Calu3 (cell line): Measurements from ENCODE around the gene PLEKHA7. TPM values are rescaled to one million over a fixed set of nuclear protein-coding genes. Genes with fewer than 3 reads are reported as not detected.
"Not testable (repeated sequence)": the region's sequence is repeated elsewhere in the genome, so short reads cannot be mapped to it uniquely, and the experiment has no call there.

Experiments used
- BruUV-seq: library from RNA; stranded (reverse); fragments of 400-500 nt; replicated peaks from 2 replicates; lab custom pipeline; 2021; lab: Mats Ljungman, UMichigan
- CTCF ChIA-PET: fragments of 300-600 bp; sonication (Branson Sonifier 250); formaldehyde crosslinking; loops from one replicate; lab custom pipeline; 2022; ENCODE audit warnings: antibody characterized with exemption; lab: Charles Lee
- DNase-seq: peaks from one replicate; pipeline ENCODE4 v3.0.0; 2022
- H3K27ac Mint-ChIP-seq: one replicate; pipeline ENCODE4 v1.8.0; 2022; ENCODE audit warnings: mixed read lengths; ENCODE audit not compliant: unreplicated experiment
- H3K27me3 Mint-ChIP-seq: one replicate; pipeline ENCODE4 v1.8.0; 2022; ENCODE audit warnings: mixed read lengths; ENCODE audit not compliant: unreplicated experiment
- H3K36me3 Mint-ChIP-seq: one replicate; pipeline ENCODE4 v1.8.0; 2022; ENCODE audit warnings: mild to moderate bottlenecking, moderate library complexity, mixed read lengths; ENCODE audit not compliant: insufficient read depth, unreplicated experiment
- H3K4me1 Mint-ChIP-seq: one replicate; pipeline ENCODE4 v1.8.0; 2022; ENCODE audit warnings: mild to moderate bottlenecking, low read depth, mixed read lengths; ENCODE audit not compliant: unreplicated experiment
- H3K4me3 Mint-ChIP-seq: one replicate; pipeline ENCODE4 v1.8.0; 2022; ENCODE audit warnings: mild to moderate bottlenecking, low read depth, moderate library complexity, mixed read lengths; ENCODE audit not compliant: unreplicated experiment
- H3K9me3 Mint-ChIP-seq: one replicate; pipeline ENCODE4 v1.8.0; 2022; ENCODE audit warnings: low read depth, mixed read lengths; ENCODE audit not compliant: unreplicated experiment
- intact Hi-C: fragments of 100-400 bp; cut with micrococcal nuclease; formaldehyde crosslinking; loops from one replicate; pipeline ENCODE4 v1.10.0; 2022; ENCODE audit not compliant: unreplicated experiment
- total RNA-seq: library from RNA; stranded (reverse); gene quantifications from 2 replicates; pipeline ENCODE4 v1.2.3, GENCODE V29; 2022
- TF ChIP-seq, protein P1 (sequence below): fragments of 200-600 bp; IDR thresholded peaks from one replicate; pipeline ENCODE4 v1.8.0; 2022; ENCODE audit warnings: antibody characterized with exemption; ENCODE audit not compliant: unreplicated experiment

PLEKHA7 gene
- total RNA-seq, 1 experiment from 2014 or later, result 138 TPM

DNA sequence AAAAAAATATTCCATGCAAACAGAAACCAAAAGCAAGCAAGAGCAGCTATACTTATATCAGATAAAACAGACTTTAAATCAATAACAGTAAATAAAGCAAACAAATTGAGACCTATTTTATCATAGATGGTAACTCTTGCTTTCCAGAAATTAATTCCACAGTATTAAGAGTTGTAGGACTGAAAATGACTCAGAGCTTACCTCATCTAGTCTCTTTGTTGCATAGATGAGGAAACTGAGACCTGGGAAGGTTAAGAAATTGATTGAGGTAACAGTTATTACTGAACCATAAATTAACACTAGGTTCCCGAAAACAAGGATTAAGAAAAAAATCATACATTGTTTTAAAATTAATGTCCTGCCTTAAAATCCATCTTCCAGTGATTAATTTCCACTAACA lies 123.8 kb downstream of the PLEKHA7 start:
- intact Hi-C loops, result loop anchor here (1.0 kb wide), 1 partner anchor 34 kb away; no protein-coding TSS in a partner anchor
- peaks cover 4% of the 10 kb centered on the region for H3K9me3 Mint-ChIP-seq
- peak overlapping the region; percentile 96 for H3K27ac Mint-ChIP-seq
- peaks cover 84% of the 10 kb centered on the region for H3K4me1 Mint-ChIP-seq
- CTCF ChIA-PET, result interaction anchor here (0.6 to 1.9 kb wide), 4 partner anchors 9 to 247 kb away, joined by 3 to 13 read pairs (median 6); no protein-coding TSS in a partner anchor
- TF ChIP-seq, protein P1, sequence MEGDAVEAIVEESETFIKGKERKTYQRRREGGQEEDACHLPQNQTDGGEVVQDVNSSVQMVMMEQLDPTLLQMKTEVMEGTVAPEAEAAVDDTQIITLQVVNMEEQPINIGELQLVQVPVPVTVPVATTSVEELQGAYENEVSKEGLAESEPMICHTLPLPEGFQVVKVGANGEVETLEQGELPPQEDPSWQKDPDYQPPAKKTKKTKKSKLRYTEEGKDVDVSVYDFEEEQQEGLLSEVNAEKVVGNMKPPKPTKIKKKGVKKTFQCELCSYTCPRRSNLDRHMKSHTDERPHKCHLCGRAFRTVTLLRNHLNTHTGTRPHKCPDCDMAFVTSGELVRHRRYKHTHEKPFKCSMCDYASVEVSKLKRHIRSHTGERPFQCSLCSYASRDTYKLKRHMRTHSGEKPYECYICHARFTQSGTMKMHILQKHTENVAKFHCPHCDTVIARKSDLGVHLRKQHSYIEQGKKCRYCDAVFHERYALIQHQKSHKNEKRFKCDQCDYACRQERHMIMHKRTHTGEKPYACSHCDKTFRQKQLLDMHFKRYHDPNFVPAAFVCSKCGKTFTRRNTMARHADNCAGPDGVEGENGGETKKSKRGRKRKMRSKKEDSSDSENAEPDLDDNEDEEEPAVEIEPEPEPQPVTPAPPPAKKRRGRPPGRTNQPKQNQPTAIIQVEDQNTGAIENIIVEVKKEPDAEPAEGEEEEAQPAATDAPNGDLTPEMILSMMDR, result no peak
- H3K36me3 Mint-ChIP-seq, result peaks cover 30% of the 10 kb centered on the region
- DNase-seq, result no peak
- H3K4me3 Mint-ChIP-seq, result peak overlapping the region; percentile 36
- BruUV-seq, result no TSS peak
- no peaks in the 10 kb centered on the region for H3K27me3 Mint-ChIP-seq

DNA sequence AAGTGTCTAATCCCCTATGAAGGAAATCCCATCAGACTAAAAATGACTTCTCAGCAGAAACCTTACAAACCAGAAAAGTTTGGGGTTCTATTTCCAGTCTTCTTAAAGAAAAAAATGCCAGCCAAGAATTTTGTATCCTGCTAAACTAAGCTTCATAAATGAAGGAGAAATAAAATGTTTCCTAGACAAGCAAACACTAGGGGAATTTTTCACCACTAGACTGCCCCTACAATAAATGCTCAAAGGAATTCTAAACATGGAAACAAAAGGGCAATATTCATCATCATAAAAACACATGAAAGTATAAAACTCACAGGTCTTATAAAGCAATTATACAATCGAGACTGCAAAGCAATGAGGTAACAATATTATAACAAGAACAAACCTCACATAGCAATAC lies 124.3 kb downstream of the PLEKHA7 start:
- H3K4me1 Mint-ChIP-seq, result peaks cover 79% of the 10 kb centered on the region
- H3K36me3 Mint-ChIP-seq, result peaks cover 30% of the 10 kb centered on the region
- peaks cover 4% of the 10 kb centered on the region for H3K9me3 Mint-ChIP-seq
- H3K27ac Mint-ChIP-seq, result peak overlapping the region; percentile 96
- TSS peak; percentile 58 for BruUV-seq
- DNase-seq, result no peak
- CTCF ChIA-PET, result interaction anchor here (0.6 to 1.9 kb wide), 5 partner anchors 9 to 1123 kb away, joined by 3 to 13 read pairs (median 5); no protein-coding TSS in a partner anchor
- H3K27me3 Mint-ChIP-seq, result no peaks in the 10 kb centered on the region
- TF ChIP-seq, protein P1, result no peak
- intact Hi-C loops, result loop anchor here (1.0 kb wide), 1 partner anchor 34 kb away; no protein-coding TSS in a partner anchor
- peak overlapping the region; percentile 44 for H3K4me3 Mint-ChIP-seq

- H3K27me3 Mint-ChIP-seq, intact Hi-C loops, BruUV-seq, H3K9me3 Mint-ChIP-seq: not testable (repeated sequence)
- DNase-seq, result peak; percentile 58
- Mint-ChIP-seq H3K4me3 (peak overlapping the region; percentile 44), H3K36me3 (peaks cover 30% of the 10 kb centered on the region), H3K27ac (peak overlapping the region; percentile 96), H3K4me1 (peaks cover 74% of the 10 kb centered on the region)
- CTCF ChIA-PET, result interaction anchor here (0.7 to 1.9 kb wide), 3 partner anchors 15 to 1122 kb away, joined by 3 to 13 read pairs (median 4); no protein-coding TSS in a partner anchor
These were observed 125.2 kb downstream of the PLEKHA7 start for GRCh38 chr11:16889010-16889409.

GRCh38 chr11:16887887-16888286 lies 126.3 kb downstream of the PLEKHA7 start:
- Mint-ChIP-seq H3K27ac (peak overlapping the region; percentile 96), H3K4me1 (peaks cover 74% of the 10 kb centered on the region), H3K36me3 (peaks cover 37% of the 10 kb centered on the region)
- H3K9me3 Mint-ChIP-seq, H3K27me3 Mint-ChIP-seq, CTCF ChIA-PET, intact Hi-C loops, BruUV-seq, DNase-seq, H3K4me3 Mint-ChIP-seq: not testable (repeated sequence)

DNA sequence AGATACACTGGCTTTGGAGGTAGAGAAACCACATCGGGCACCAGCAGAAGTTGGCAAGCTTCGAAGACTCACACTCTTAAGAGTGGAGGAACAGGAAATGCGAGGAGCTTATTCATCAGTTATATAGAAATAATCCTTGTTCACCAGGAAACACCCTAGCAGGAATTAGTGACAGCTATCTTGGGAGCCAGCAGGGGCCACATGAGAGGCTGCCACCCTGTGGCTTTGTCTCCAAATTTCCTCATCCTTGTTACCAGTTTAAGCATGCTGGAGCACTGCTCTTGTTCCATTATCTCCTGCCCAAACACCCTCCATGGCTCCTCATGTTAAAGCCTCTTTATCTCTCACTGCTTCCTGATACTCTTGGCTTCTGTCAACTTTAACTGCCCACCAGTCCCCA lies 131.0 kb downstream of the PLEKHA7 start:
- H3K27ac Mint-ChIP-seq, result peak overlapping the region; percentile 95
- BruUV-seq, result no TSS peak

More for the DNA sequence above, 131.0 kb downstream of the PLEKHA7 start:
- no peaks in the 10 kb centered on the region for H3K27me3 Mint-ChIP-seq
- H3K36me3 Mint-ChIP-seq, result peaks cover 38% of the 10 kb centered on the region
- intact Hi-C loops, result loop anchor here (2.0 to 5.0 kb wide), 2 partner anchors 36 to 96 kb away; no protein-coding TSS in a partner anchor
- TF ChIP-seq, protein P1, result no peak
- no peak overlapping the region for H3K4me3 Mint-ChIP-seq
- CTCF ChIA-PET, result interaction anchor here (0.6 to 3.5 kb wide), 9 partner anchors 10 to 96 kb away, joined by 3 to 13 read pairs (median 5); no protein-coding TSS in a partner anchor
- peaks cover 83% of the 10 kb centered on the region for H3K4me1 Mint-ChIP-seq
- DNase-seq, result peak; percentile 76
- no peaks in the 10 kb centered on the region for H3K9me3 Mint-ChIP-seq
